ENCODE results near the gene PHLDA3.

PHLDA3 gene

DNA sequence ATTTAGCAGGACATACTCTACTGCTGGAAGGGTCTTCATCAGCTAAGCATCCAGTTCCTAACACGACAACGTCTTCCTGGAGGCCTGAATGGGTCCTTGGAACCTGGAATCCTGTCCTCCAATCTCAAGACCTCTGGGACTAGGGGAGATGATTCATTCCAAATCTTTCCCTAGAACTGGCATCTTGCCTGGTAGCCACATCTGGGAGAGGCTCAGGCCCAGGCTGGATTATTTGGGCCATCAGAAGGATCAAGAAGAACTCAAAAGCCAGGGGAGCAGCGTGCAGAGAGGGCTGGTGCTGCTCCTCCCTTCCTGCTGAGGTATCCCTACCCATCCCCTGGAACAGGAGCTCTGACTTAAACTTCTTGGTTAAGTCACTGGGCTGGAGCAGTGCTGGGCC is 2.8 kb upstream of the PHLDA3 start:
- Histone ChIP-seq H3K4ac (ENCODE audit: low read depth in 1 of 2, low read length in 2 of 2) (no peak overlapping the region), H4K91ac (ENCODE audit: low read length) (no peak overlapping the region), H3K4me2 (ENCODE audit: low read length, poor library complexity, severe bottlenecking) (no peak overlapping the region), H3K27me3 (ENCODE audit: control insufficient read depth in 1 of 2, insufficient read depth in 1 of 2, low read length in 2 of 2) (no peaks in the 10 kb centered on the region), H3K9ac (ENCODE audit: low read length) (no peak overlapping the region), H3K18ac (ENCODE audit: low read depth in 1 of 2, low read length in 2 of 2) (no peak overlapping the region), H3K14ac (ENCODE audit: low read length in 2 of 2) (no peak overlapping the region), H3K79me1 (replicated peaks; ENCODE audit: low read length, poor library complexity, severe bottlenecking) (peaks cover 2% of the 10 kb centered on the region), H2AFZ (ENCODE audit: low read depth, low read length) (no peak overlapping the region), H3K4me3 (ENCODE audit: insufficient read depth in 1 of 2, low read depth in 1 of 2, low read length in 2 of 2) (no peak overlapping the region), H3K9me3 (ENCODE audit: control insufficient read depth, low read length) (no peaks in the 10 kb centered on the region), H4K8ac (ENCODE audit: low read length) (no peak overlapping the region), H2AK5ac (ENCODE audit: low read length, severe bottlenecking) (peak overlapping the region; percentile 60), H3K4me1 (ENCODE audit: control insufficient read depth, insufficient read depth, low read depth, low read length) (peaks cover 17% of the 10 kb centered on the region), H3K36me3 (ENCODE audit: control insufficient read depth in 1 of 2, insufficient read depth in 2 of 2, low read depth in 1 of 2, low read length in 2 of 2) (peaks cover 0 to 2% of the 10 kb centered on the region in 2 experiments), H2BK120ac (ENCODE audit: low read depth, low read length) (no peak overlapping the region), H3K27ac (ENCODE audit: low read length, poor library complexity, severe bottlenecking) (no peak overlapping the region), H2BK12ac (ENCODE audit: low read length in 2 of 2) (no peak overlapping the region), H2BK15ac (ENCODE audit: low read depth, poor library complexity, severe bottlenecking) (no peak overlapping the region), H3K23ac (ENCODE audit: low read length in 2 of 2) (no peak overlapping the region), H2BK5ac (ENCODE audit: low read depth, low read length, poor library complexity, severe bottlenecking) (no peak overlapping the region)
- DNase-seq = peak; percentile 40
- WGBS = 82% methylated on average over 3 of the region's 3 CpGs

DNA sequence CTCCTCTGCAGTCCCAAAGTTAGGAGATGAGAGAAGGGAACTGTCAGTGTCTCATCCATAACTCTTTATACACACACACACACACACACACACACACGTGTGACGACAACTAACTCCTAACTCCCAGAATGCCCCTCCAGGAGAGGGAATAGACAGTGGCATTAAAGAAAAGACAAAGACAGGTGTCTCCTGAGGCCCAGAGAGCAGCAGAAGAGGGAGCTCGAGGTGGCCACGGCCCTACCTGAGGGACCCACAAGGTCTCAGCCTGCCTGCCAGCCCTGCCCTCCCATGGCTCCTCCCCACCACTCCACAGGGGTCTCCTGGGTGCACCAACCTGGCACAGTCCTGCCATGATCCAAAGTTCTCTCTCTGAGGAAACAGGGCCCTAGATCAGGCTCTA is 1.6 kb upstream of the PHLDA3 start:
- 50% methylated on average over 2 of the region's 4 CpGs for WGBS
- no peak overlapping the region for H2BK5ac ChIP-seq (ENCODE audit: low read depth, low read length, poor library complexity, severe bottlenecking)
- H3K9me3 ChIP-seq (ENCODE audit: control insufficient read depth, low read length) = no peaks in the 10 kb centered on the region
- H2BK120ac ChIP-seq (ENCODE audit: low read depth, low read length) = no peak overlapping the region
- peaks cover 2% of the 10 kb centered on the region for H3K79me1 ChIP-seq (replicated peaks; ENCODE audit: low read length, poor library complexity, severe bottlenecking)
- H3K9ac ChIP-seq (ENCODE audit: low read length) = no peak overlapping the region
- peaks cover 18% of the 10 kb centered on the region for H3K4me1 ChIP-seq (ENCODE audit: control insufficient read depth, insufficient read depth, low read depth, low read length)
- no peak overlapping the region for H2AFZ ChIP-seq (ENCODE audit: low read depth, low read length)
- no peak overlapping the region for H3K27ac ChIP-seq (ENCODE audit: low read length, poor library complexity, severe bottlenecking)
- no peak overlapping the region for H3K23ac ChIP-seq (ENCODE audit: low read length in 2 of 2)
- peaks cover 8% of the 10 kb centered on the region in 2 experiments for H3K36me3 ChIP-seq (ENCODE audit: control insufficient read depth in 1 of 2, insufficient read depth in 2 of 2, low read depth in 1 of 2, low read length in 2 of 2)
- no peak overlapping the region for H2BK15ac ChIP-seq (ENCODE audit: low read depth, poor library complexity, severe bottlenecking)
- H3K14ac ChIP-seq (ENCODE audit: low read length in 2 of 2) = no peak overlapping the region
- DNase-seq = no peak
- H3K18ac ChIP-seq (ENCODE audit: low read depth in 1 of 2, low read length in 2 of 2) = no peak overlapping the region
- H3K4ac ChIP-seq (ENCODE audit: low read depth in 1 of 2, low read length in 2 of 2) = no peak overlapping the region
- no peak overlapping the region for H3K4me3 ChIP-seq (ENCODE audit: insufficient read depth in 1 of 2, low read depth in 1 of 2, low read length in 2 of 2)
- H4K91ac ChIP-seq (ENCODE audit: low read length) = peak overlapping the region; percentile 73
- no peak overlapping the region for H3K4me2 ChIP-seq (ENCODE audit: low read length, poor library complexity, severe bottlenecking)
- no peaks in the 10 kb centered on the region for H3K27me3 ChIP-seq (ENCODE audit: control insufficient read depth in 1 of 2, insufficient read depth in 1 of 2, low read length in 2 of 2)
- no peak overlapping the region for H2BK12ac ChIP-seq (ENCODE audit: low read length in 2 of 2)
- H2AK5ac ChIP-seq (ENCODE audit: low read length, severe bottlenecking) = no peak overlapping the region
- no peak overlapping the region for H4K8ac ChIP-seq (ENCODE audit: low read length)

DNA sequence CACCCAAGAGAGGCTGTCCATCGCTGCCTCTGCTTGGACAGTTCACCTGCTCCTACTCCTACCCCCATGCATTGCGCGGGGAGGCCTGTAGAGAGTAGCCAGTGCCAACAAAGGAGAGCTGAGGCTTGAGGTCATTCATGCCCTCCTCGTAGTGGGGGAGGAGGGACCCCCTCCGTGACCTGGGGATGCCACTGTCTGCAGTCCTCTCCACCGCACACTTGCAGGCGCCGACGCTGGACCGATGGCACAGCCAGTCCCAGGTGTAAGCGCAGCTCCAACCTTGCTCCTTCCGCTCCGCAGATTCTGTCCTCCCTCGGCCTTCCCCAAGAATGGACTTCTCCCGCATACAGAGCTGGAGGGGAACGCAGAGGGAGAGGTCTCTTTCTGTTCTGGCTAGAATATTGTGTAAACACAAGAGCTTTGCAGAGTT is 672 bp upstream of the PHLDA3 start:
- H2AFZ ChIP-seq (ENCODE audit: low read depth, low read length) = peak overlapping the region; percentile 56
- peak overlapping the region; percentile 59 for H4K8ac ChIP-seq (ENCODE audit: low read length)
- H4K91ac ChIP-seq (ENCODE audit: low read length) = peak overlapping the region; percentile 96
- peak overlapping the region in 1 of 2 experiments; percentile 99 for H3K14ac ChIP-seq (ENCODE audit: low read length in 2 of 2)
- peaks cover 2% of the 10 kb centered on the region for H3K79me1 ChIP-seq (replicated peaks; ENCODE audit: low read length, poor library complexity, severe bottlenecking)
- H3K4me2 ChIP-seq (ENCODE audit: low read length, poor library complexity, severe bottlenecking) = peak overlapping the region; percentile 51
- no peaks in the 10 kb centered on the region for H3K9me3 ChIP-seq (ENCODE audit: control insufficient read depth, low read length)
- H2BK5ac ChIP-seq (ENCODE audit: low read depth, low read length, poor library complexity, severe bottlenecking) = peak overlapping the region; percentile 24
- H2BK12ac ChIP-seq (ENCODE audit: low read length in 2 of 2) = peak overlapping the region; percentile 91 to 100
- no peaks in the 10 kb centered on the region for H3K27me3 ChIP-seq (ENCODE audit: control insufficient read depth in 1 of 2, insufficient read depth in 1 of 2, low read length in 2 of 2)
- peak overlapping the region; percentile 1 to 86 for H3K4ac ChIP-seq (ENCODE audit: low read depth in 1 of 2, low read length in 2 of 2)
- H3K23ac ChIP-seq (ENCODE audit: low read length in 2 of 2) = peak overlapping the region in 1 of 2 experiments; percentile 2
- H2BK120ac ChIP-seq (ENCODE audit: low read depth, low read length) = no peak overlapping the region
- H3K27ac ChIP-seq (ENCODE audit: low read length, poor library complexity, severe bottlenecking) = peak overlapping the region; percentile 50
- H3K36me3 ChIP-seq (ENCODE audit: control insufficient read depth in 1 of 2, insufficient read depth in 2 of 2, low read depth in 1 of 2, low read length in 2 of 2) = peaks cover 16 to 18% of the 10 kb centered on the region in 2 experiments
- peak overlapping the region; percentile 97 for H3K9ac ChIP-seq (ENCODE audit: low read length)
- peak overlapping the region; percentile 39 for H2BK15ac ChIP-seq (ENCODE audit: low read depth, poor library complexity, severe bottlenecking)
- peak overlapping the region; percentile 33 for H2AK5ac ChIP-seq (ENCODE audit: low read length, severe bottlenecking)
- H3K4me3 ChIP-seq (ENCODE audit: insufficient read depth in 1 of 2, low read depth in 1 of 2, low read length in 2 of 2) = peak overlapping the region; percentile 75 to 94
- 30% methylated on average over 14 of the region's 16 CpGs for WGBS
- H3K18ac ChIP-seq (ENCODE audit: low read depth in 1 of 2, low read length in 2 of 2) = peak overlapping the region; percentile 17 to 97
- no peak for DNase-seq
- peaks cover 21% of the 10 kb centered on the region for H3K4me1 ChIP-seq (ENCODE audit: control insufficient read depth, insufficient read depth, low read depth, low read length)

DNA sequence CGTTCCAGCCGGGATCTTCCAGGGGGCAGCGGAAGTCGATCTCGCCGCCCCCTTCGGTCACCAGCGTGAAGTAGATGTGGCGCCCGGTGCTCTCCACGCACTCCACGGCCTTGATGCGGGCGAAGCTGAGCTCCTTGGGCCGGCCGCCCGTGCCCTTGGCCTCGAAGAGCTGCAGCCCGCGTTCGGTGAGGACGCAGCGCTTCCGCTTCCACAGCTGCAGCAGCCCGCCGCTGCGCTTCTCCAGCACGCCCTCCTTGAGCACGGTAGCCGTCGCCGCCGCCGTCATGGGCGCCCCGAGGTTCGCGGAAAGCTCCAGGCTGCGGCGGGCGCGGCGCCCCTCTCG is 516 bp downstream of the PHLDA3 start:
- no peaks in the 10 kb centered on the region for H3K27me3 ChIP-seq (ENCODE audit: control insufficient read depth in 1 of 2, insufficient read depth in 1 of 2, low read length in 2 of 2)
- H3K9me3 ChIP-seq (ENCODE audit: control insufficient read depth, low read length) = no peaks in the 10 kb centered on the region
- peak overlapping the region; percentile 20 to 50 for H2BK12ac ChIP-seq (ENCODE audit: low read length in 2 of 2)
- peak overlapping the region; percentile 97 for H3K9ac ChIP-seq (ENCODE audit: low read length)
- H4K8ac ChIP-seq (ENCODE audit: low read length) = peak overlapping the region; percentile 92
- H3K18ac ChIP-seq (ENCODE audit: low read depth in 1 of 2, low read length in 2 of 2) = peak overlapping the region; percentile 97 to 99
- H3K79me1 ChIP-seq (replicated peaks; ENCODE audit: low read length, poor library complexity, severe bottlenecking) = peaks cover 2% of the 10 kb centered on the region
- H2BK120ac ChIP-seq (ENCODE audit: low read depth, low read length) = peak overlapping the region; percentile 96
- peak overlapping the region; percentile 58 to 88 for H3K14ac ChIP-seq (ENCODE audit: low read length in 2 of 2)
- peak overlapping the region; percentile 99 to 100 for H3K4ac ChIP-seq (ENCODE audit: low read depth in 1 of 2, low read length in 2 of 2)
- peak overlapping the region; percentile 85 for H2BK5ac ChIP-seq (ENCODE audit: low read depth, low read length, poor library complexity, severe bottlenecking)
- peak overlapping the region; percentile 97 for H2BK15ac ChIP-seq (ENCODE audit: low read depth, poor library complexity, severe bottlenecking)
- H3K27ac ChIP-seq (ENCODE audit: low read length, poor library complexity, severe bottlenecking) = peak overlapping the region; percentile 90
- H3K36me3 ChIP-seq (ENCODE audit: control insufficient read depth in 1 of 2, insufficient read depth in 2 of 2, low read depth in 1 of 2, low read length in 2 of 2) = peaks cover 26 to 27% of the 10 kb centered on the region in 2 experiments
- peak overlapping the region; percentile 73 to 90 for H3K23ac ChIP-seq (ENCODE audit: low read length in 2 of 2)
- H2AFZ ChIP-seq (ENCODE audit: low read depth, low read length) = peak overlapping the region; percentile 36
- H4K91ac ChIP-seq (ENCODE audit: low read length) = peak overlapping the region; percentile 99
- H3K4me3 ChIP-seq (ENCODE audit: insufficient read depth in 1 of 2, low read depth in 1 of 2, low read length in 2 of 2) = peak overlapping the region; percentile 94 to 99
- DNase-seq = peak; percentile 55
- H2AK5ac ChIP-seq (ENCODE audit: low read length, severe bottlenecking) = peak overlapping the region; percentile 60
- peak overlapping the region; percentile 60 for H3K4me2 ChIP-seq (ENCODE audit: low read length, poor library complexity, severe bottlenecking)
- WGBS = under 1% methylated on average over 36 of the region's 44 CpGs
- peaks cover 25% of the 10 kb centered on the region for H3K4me1 ChIP-seq (ENCODE audit: control insufficient read depth, insufficient read depth, low read depth, low read length)
